Inflammatory macrophage treated with lipopolysaccharide for 4 hours (primary cell): ENCODE measurements around the gene FAM50A.
A peak's percentile ranks its signal among the peaks of the same experiment; 100 is the strongest.
"Not testable (repeated sequence)": the region's sequence is repeated elsewhere in the genome, so short reads cannot be mapped to it uniquely, and the experiment has no call there.

Experiments
- DNase-seq: peaks from one replicate; pipeline ENCODE4 v3.0.0-alpha.2; 2020

Gene FAM50A

DNA sequence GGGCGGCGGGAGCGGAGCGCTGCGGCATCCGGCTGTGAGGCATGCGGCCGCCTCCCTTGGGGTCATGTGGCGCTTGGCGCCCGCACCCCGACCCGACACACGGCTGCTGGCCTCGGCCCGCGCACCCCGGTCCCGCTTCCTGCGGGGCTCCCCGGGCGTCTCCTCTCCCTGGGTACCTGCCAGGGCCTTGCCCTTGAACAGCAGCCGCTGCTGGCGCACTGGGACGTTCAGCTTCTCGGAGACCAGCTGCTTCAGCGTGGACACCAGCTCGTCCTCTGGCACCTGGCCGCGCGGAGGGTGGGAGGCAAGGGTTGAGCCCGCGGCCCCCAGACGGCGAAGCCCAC lies 42.1 kb downstream of the FAM50A start:
- DNase-seq: peak; percentile 13

DNA sequence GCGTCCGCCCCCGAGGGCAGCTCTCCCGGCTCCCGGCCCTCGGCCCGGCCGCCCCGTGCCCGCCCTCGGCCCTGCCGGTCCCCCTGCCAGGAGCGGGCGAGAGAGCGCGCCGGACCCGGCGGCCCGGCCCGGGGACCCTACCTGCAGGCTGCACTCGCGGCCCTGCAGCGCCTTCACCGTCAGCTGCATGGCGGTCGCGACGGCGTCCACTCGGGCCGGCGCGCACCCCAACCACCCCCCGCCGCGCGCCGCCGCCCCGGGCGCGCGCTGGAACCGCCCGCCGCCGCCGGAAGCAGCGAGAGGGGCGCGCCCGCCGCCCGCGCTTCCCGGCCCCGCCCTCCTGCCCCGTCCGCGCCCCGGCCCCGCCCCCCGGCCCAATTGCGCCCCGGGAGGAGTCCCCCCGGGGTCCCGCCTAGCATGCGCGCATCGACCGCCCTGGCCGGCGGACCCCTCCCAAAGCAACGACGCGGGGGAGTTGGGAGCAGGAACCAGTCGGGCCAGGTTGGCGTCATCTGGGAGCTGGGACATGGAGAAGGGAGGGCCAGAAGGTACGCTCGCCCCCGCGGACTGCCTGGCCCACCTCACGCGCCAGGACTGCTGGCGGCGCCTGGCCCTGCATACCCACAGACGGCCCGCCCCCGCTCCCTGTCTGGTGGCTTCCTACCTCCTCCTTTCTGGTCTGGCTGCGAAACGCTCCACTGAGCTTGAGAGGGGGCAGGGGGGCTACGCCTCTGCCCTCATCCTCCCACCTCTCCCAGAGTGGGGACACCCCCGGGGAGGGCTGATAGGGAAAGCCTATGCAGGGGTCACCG lies 42.7 kb downstream of the FAM50A start, which contains the start of gene UBL4A:
Gene UBL4A (minus strand): TSS at position 220 of the 812 bp plus-strand sequence. CDS start 31 bp downstream, at position 189.
- DNase-seq: peak; percentile 25

DNA sequence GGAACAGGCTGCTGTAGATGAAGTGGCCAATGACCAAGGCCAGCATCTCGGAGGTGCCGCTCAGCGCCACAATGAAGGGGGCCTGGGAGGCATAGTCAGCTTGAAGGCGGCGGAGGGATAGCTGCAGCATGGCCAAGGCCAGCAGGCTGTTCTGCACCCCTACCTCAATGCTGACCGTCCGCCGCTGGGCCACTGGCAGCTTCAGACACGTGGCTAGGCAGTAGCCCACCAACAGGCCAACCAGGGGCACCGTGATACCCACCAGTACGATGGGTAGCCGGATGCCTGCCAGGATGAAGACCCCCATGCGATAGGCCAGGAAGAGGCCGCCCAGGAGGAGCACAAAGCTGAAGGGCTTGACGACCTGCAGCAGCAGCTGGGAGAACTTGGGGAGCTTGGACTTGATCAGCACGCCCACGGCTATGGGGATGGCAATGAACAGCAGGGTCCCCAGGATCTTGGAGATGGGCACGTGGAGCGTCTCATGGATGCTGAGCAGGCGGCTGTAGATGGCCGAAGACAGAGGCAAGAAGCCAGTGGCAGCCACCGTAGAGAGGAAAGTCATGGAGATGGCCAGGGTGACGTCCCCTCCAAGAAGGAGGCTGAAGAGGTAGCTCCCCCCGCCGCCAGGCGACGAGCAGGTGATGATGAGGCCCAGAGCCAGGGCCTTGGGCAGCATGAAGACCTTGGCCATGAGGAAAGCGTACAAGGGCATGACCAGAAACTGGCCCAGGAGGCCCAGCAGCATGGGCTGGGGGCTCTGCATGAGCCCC lies 43.8 kb downstream of the FAM50A start:
- DNase-seq: no peak

DNA sequence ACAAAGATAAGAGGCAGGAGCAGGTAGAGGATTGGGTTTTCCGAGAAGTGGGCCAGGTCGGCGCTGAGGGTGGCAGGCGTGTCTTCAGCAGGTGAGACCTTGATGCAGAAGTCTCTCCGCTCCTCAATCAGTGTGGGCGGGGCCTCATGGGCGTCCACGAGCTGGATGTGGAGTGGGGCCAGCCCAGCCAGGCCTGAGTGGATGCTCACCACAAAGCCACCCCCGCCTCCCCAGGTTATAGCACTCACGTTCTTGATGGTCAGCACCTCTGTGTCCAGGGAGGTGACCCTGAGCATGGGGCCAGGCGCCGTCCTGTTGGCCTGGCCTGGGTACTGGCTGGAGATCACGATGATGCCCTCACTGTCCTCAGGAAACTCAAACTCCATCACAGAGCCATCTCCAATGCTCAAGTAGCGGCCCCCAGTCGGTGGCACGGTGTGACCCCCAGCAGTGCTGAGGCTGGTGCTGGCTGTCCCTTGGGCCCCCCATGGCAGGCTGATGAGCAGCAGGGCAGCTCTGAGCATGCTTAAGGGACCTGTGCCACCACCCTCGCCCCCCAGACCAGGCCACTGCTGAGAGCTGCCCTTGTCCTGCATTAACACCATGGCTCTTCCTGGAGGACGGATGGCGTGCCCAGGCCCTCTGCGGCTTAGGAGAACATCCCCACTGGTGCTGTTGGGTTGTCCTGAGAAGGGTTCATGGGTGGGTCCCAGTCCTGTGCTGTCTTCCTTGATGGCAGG lies 44.6 kb downstream of the FAM50A start:
- DNase-seq: no peak

DNA sequence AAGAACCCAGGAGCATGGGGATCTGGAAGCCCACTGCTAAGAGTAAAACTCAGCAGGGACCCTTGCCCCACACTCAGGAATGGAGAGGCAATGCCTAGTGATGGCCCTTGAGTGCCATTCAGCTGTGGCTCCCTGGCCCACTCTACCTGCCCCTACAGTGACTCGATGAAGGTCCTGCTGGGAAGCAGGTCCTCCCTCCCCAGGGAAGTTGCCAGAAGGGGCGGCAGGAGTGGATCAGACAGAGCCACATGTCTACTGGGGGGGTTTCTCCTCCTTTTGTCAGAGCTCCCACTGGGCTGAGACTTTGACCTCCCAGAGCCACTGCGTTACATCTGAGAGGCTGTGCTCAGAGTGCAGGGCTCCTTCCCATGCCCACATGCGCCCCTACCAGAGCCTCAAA lies 45.2 kb downstream of the FAM50A start:
- DNase-seq: no peak

- DNase-seq: no peak
Observed at GRCh38 chrX:154490021-154490413, 46.1 kb downstream of the FAM50A start.

DNA sequence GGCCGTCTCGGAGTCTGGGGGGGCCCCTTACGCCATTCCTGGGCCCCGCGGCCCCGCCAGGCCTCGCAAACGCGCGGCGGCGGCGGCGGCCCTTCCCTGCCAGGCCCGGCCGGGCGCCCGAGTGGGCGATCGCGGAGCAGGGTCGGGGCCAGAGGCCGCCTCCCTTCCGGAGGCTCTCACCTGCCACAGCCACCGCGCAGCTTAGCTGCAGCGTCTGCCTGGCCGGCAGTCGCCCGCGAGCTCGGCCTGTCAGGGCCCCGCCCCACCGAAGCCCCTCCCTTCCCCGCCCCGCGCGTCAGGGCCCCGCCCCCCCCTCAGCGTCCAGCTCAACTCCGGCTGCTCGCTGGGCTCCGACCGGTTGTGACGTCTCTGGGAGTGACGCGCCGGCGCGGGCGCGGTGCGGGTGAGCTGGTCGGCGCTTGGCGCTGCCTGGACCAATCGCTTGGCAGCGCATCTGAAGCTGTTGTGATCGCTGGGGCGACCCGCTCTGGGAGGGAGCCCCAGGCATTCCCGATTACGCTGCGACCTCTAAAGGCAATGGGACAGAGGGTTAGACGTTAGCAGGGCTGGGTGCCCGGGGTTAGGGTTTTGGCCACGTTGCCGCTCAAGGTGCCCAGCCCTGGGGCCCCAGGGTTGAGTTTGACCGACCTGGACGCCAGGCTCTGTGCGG lies 46.6 kb downstream of the FAM50A start, which contains the start of gene SLC10A3:
Gene SLC10A3 (minus strand): TSS at position 216 of the 670 bp plus-strand sequence. CDS start 1,689 bp downstream, outside the sequence.
- peak; percentile 92 for DNase-seq

- no peak for DNase-seq
Observed at GRCh38 chrX:154494715-154495114, 50.8 kb downstream of the FAM50A start.

DNA sequence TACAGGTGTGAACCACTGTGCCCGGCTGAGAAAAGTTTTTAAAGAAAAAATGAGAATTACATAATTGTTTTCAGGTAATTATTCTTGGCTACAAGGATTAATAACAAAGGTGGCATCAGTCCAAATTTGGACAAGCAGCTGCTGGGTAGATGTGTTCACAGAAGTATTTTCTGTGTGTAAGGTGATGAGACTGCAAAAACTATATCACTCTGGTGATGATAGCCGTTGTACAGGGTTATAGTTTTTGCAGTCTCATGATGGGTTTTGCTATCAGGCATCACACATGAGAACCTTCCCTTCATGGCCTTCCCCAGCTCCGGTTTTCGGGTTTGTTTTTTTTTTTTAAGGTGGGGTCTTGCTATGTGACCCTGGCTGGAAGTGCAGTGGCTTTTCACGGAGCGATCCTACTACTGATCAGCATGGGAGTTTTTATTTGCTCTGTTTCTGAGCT lies 51.6 kb downstream of the FAM50A start:
- no peak for DNase-seq

GRCh38 chrX:154496591-154497137 lies 52.7 kb downstream of the FAM50A start:
- not testable (repeated sequence) for DNase-seq
